ENCODE measurements around the gene LCN10. TPM values are rescaled to one million over a fixed set of nuclear protein-coding genes. Genes with fewer than 3 reads are reported as not detected.

Gene LCN10
- total and polyA plus RNA-seq, 9 of the 15 experiments (the other 6 are each of a cell fraction or from before 2014, with no cell fraction given): 0.10 to 0.21 (median 0.14) TPM; not detected in 6

- TF ChIP-seq NR2C2 (CRISPR knock-in tag; IDR thresholded peaks at IDR 0.05) (no peak), NR2C2 (tag; IDR thresholded peaks at IDR 0.05) (no peak), MED1 (CRISPR knock-in tag; IDR thresholded peaks at IDR 0.05; ENCODE audit: borderline replicate concordance) (no peak), CREM (IDR thresholded peaks at IDR 0.05; ENCODE audit: low read depth) (peak; percentile 68), CHCHD3 (CRISPR knock-in tag; IDR thresholded peaks at IDR 0.05) (no peak), POLR2AphosphoS5 (IDR thresholded peaks at IDR 0.05; ENCODE audit: control insufficient read depth, insufficient read depth, low read depth, low read length) (peak; percentile 52; the same call in 1 of the 2 replicates), FOXP4 (CRISPR knock-in tag; IDR thresholded peaks at IDR 0.05; ENCODE audit: borderline replicate concordance) (no peak), ATF1 (CRISPR knock-in tag; IDR thresholded peaks at IDR 0.05) (no peak), ATF1 (tag; IDR thresholded peaks at IDR 0.05) (peak; percentile 63), PHF8 (IDR thresholded peaks at IDR 0.05; ENCODE audit: borderline replicate concordance, low read length) (no peak), E2F5 (CRISPR knock-in tag; IDR thresholded peaks at IDR 0.05) (no peak), DACH1 (IDR thresholded peaks at IDR 0.05; ENCODE audit: partially characterized antibody) (no peak), USF1 (CRISPR knock-in tag; IDR thresholded peaks at IDR 0.05) (peak; percentile 18; the same call in 1 of the 2 replicates), MTA3 (IDR thresholded peaks at IDR 0.05; ENCODE audit: borderline replicate concordance) (no peak)
These were observed 16.0 kb downstream of the LCN10 start (continued) for GRCh38 chr9:136726631-136727191.
